Measurements from ENCODE around the gene MAP3K5. TPM values are rescaled to one million over a fixed set of nuclear protein-coding genes. Genes with fewer than 3 reads are reported as not detected.

The MAP3K5 gene
- total RNA-seq, 1 experiment from 2014 or later: 2.1 TPM

DNA sequence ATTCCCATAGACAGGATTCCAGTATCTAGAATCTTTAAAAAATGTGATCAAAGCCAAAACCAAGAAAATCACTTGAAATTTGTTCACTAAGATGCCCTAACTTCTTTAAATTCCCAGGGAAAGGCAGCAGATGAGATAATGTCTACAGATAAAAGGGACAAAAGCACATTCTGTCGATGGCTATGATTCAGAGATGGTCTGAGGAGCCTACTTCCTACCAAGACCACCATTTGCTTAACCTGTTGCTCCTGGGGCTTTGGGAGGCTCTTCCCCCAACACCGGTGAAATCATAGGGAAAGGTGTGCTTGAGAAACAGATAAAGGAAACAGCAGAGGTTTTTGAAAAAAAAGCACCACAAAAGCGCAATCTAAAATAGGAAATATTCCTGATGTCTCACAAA lies 123.7 kb downstream of the MAP3K5 start:
- peaks cover 3% of the 10 kb centered on the region for H3K4me1 Mint-ChIP-seq (ENCODE audit: low read depth, unreplicated experiment)
- Histone ChIP-seq H3K4me1 (no peaks in the 10 kb centered on the region), H3K9me3 (no peaks in the 10 kb centered on the region), H3K27me3 (replicated peaks; ENCODE audit: control insufficient read depth, insufficient read depth, low read length) (no peaks in the 10 kb centered on the region), H3K4me3 (ENCODE audit: low read depth, low read length) (no peak overlapping the region), H3K36me3 (ENCODE audit: control insufficient read depth, insufficient read depth, low read length) (no peaks in the 10 kb centered on the region)
- ChIA-PET POLR2A (no interaction called here), CTCF (no interaction called here)
- no TSS peak for BruUV-seq (replicated peaks)
- DNase-seq: no peak
- no peak overlapping the region for H3K27ac Mint-ChIP-seq (ENCODE audit: unreplicated experiment)
- H3K27me3 Mint-ChIP-seq (ENCODE audit: insufficient read depth, unreplicated experiment): peaks cover 2% of the 10 kb centered on the region
- H3K4me3 Mint-ChIP-seq (ENCODE audit: unreplicated experiment): no peak overlapping the region
- H3K9me3 Mint-ChIP-seq (ENCODE audit: unreplicated experiment): no peaks in the 10 kb centered on the region
- H3K36me3 Mint-ChIP-seq (ENCODE audit: insufficient read depth, unreplicated experiment): no peaks in the 10 kb centered on the region
- TF ChIP-seq, protein P1, sequence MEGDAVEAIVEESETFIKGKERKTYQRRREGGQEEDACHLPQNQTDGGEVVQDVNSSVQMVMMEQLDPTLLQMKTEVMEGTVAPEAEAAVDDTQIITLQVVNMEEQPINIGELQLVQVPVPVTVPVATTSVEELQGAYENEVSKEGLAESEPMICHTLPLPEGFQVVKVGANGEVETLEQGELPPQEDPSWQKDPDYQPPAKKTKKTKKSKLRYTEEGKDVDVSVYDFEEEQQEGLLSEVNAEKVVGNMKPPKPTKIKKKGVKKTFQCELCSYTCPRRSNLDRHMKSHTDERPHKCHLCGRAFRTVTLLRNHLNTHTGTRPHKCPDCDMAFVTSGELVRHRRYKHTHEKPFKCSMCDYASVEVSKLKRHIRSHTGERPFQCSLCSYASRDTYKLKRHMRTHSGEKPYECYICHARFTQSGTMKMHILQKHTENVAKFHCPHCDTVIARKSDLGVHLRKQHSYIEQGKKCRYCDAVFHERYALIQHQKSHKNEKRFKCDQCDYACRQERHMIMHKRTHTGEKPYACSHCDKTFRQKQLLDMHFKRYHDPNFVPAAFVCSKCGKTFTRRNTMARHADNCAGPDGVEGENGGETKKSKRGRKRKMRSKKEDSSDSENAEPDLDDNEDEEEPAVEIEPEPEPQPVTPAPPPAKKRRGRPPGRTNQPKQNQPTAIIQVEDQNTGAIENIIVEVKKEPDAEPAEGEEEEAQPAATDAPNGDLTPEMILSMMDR (IDR thresholded peaks at IDR 0.05; ENCODE audit: insufficient read depth in 1 of 2, low read depth in 1 of 2, low read length in 1 of 2, severe bottlenecking in 1 of 2, unreplicated experiment in 1 of 2): no peak
- intact Hi-C loops (cut with micrococcal nuclease; ENCODE audit: unreplicated experiment): no loop called here

DNA sequence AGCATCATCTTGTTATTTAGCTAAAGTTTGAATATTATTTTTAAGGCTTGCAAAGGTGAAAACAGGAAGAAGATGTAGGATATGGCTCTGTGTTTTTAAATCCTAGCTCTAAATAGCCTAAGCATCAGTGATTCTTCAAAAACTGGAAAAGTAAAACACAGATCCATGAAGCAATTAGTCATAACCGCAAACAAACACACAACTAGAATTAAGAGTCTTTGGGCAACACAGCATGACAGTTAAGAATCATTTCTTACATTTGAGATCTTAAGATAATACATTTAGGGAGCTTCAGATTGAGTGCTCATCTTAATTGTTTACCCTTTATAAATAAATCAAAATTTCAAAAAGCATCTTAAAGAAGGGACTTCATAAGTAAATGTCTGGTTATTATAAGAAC lies 126.2 kb downstream of the MAP3K5 start:
- ChIA-PET POLR2A (no interaction called here), CTCF (interaction anchor here (0.7 kb wide), 1 partner anchor 126 kb away, joined by 3 read pairs; the partner anchor contains the start of gene MAP3K5)
- no TSS peak for BruUV-seq (replicated peaks)
- Mint-ChIP-seq H3K27ac (ENCODE audit: unreplicated experiment) (no peak overlapping the region), H3K9me3 (ENCODE audit: unreplicated experiment) (no peaks in the 10 kb centered on the region), H3K4me3 (ENCODE audit: unreplicated experiment) (no peak overlapping the region), H3K36me3 (ENCODE audit: insufficient read depth, unreplicated experiment) (no peaks in the 10 kb centered on the region), H3K4me1 (ENCODE audit: low read depth, unreplicated experiment) (peaks cover 6% of the 10 kb centered on the region), H3K27me3 (ENCODE audit: insufficient read depth, unreplicated experiment) (no peaks in the 10 kb centered on the region)
- H3K27me3 ChIP-seq (replicated peaks; ENCODE audit: control insufficient read depth, insufficient read depth, low read length): no peaks in the 10 kb centered on the region
- no peak for DNase-seq
- TF ChIP-seq, protein P1 (IDR thresholded peaks at IDR 0.05; ENCODE audit: insufficient read depth in 1 of 2, low read depth in 1 of 2, low read length in 1 of 2, severe bottlenecking in 1 of 2, unreplicated experiment in 1 of 2): no peak
- peaks cover 3% of the 10 kb centered on the region; the same call in 1 of the 2 replicates for H3K4me1 ChIP-seq
- intact Hi-C loops (cut with micrococcal nuclease; ENCODE audit: unreplicated experiment): no loop called here
- H3K9me3 ChIP-seq: no peaks in the 10 kb centered on the region
- no peak overlapping the region for H3K4me3 ChIP-seq (ENCODE audit: low read depth, low read length)
- no peaks in the 10 kb centered on the region for H3K36me3 ChIP-seq (ENCODE audit: control insufficient read depth, insufficient read depth, low read length)

DNA sequence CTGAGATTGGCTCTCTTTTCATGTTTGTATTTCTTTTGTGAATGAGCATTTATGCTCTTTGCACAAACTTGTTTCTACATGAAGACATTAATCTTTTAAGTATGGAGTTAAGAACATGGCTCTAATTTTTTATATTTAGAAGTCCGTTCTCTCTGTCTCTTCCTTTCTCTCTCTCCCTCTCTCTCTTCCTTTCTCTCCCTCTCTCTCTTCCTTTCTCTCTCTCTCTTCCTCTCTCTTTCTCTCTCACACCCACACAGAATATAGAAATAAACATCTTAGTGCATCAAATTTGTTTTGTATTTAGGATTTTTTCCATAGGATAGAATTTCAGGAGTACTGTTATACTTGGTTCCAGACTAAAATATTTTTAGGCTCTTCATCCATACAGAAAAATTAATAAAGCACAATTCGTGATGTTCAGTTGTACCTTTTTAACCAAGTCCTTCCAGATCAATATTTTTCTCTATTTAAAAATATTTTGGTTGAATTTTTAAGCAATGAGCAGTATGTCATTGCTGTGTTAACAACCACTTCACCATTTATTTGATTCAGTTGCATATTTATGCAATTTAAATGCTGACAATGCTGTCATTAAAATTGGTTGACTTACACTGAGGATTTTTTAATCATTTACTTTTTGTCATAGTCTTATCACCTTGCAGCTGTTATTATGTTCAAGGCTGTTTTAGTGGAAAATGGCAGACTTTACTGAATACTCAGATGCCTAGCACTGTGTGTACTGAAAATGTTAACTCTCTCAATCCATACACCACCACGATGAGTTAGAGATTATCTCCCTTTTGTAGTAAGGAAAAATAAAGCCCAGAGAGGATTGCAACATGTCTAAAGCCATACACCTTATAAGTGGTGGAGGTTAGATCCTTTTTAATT lies 129.7 kb downstream of the MAP3K5 start:
- H3K27me3 Mint-ChIP-seq (ENCODE audit: insufficient read depth, unreplicated experiment): no peaks in the 10 kb centered on the region
- intact Hi-C loops (cut with micrococcal nuclease; ENCODE audit: unreplicated experiment): no loop called here
- H3K4me3 ChIP-seq (ENCODE audit: low read depth, low read length): no peak overlapping the region
- no peaks in the 10 kb centered on the region for H3K36me3 ChIP-seq (ENCODE audit: control insufficient read depth, insufficient read depth, low read length)
- H3K9me3 Mint-ChIP-seq (ENCODE audit: unreplicated experiment): no peaks in the 10 kb centered on the region
- no TSS peak for BruUV-seq (replicated peaks)
- no peak overlapping the region for H3K4me3 Mint-ChIP-seq (ENCODE audit: unreplicated experiment)
- DNase-seq: no peak
- no peaks in the 10 kb centered on the region for H3K27me3 ChIP-seq (replicated peaks; ENCODE audit: control insufficient read depth, insufficient read depth, low read length)
- TF ChIP-seq, protein P1 (IDR thresholded peaks at IDR 0.05; ENCODE audit: insufficient read depth in 1 of 2, low read depth in 1 of 2, low read length in 1 of 2, severe bottlenecking in 1 of 2, unreplicated experiment in 1 of 2): no peak
- H3K4me1 Mint-ChIP-seq (ENCODE audit: low read depth, unreplicated experiment): peaks cover 6% of the 10 kb centered on the region
- CTCF ChIA-PET: no interaction called here
- H3K27ac Mint-ChIP-seq (ENCODE audit: unreplicated experiment): no peak overlapping the region
- H3K9me3 ChIP-seq: no peaks in the 10 kb centered on the region
- peaks cover 15% of the 10 kb centered on the region for H3K4me1 ChIP-seq
- no peaks in the 10 kb centered on the region for H3K36me3 Mint-ChIP-seq (ENCODE audit: insufficient read depth, unreplicated experiment)
- POLR2A ChIA-PET: no interaction called here
